K562 (cell line): Measurements from ENCODE around the gene ELF2. TPM values are rescaled to one million over a fixed set of nuclear protein-coding genes. Genes with fewer than 3 reads are reported as not detected.

Experiments
- ARID3B ChIP-seq: fragments of 250-450 bp; sonication (Bioruptor Pico); IDR thresholded peaks from 2 replicates; pipeline ENCODE4 v1.4.0; 2020; ENCODE audit warnings: borderline replicate concordance
- HNRNPUL1 ChIP-seq: fragments of 200-400 bp; formaldehyde crosslinking; IDR thresholded peaks from 2 replicates; pipeline ENCODE4 v1.6.1; 2017; ENCODE audit warnings: low read length
- KLF13 ChIP-seq: fragments of 450-650 bp; IDR thresholded peaks from 2 replicates; pipeline ENCODE4 v1.6.1; 2016; ENCODE audit warnings: missing genetic modification characterization, low read depth, mild to moderate bottlenecking, missing compliant biosample characterization, moderate library complexity, borderline replicate concordance
- MGA ChIP-seq: fragments of 450-650 bp; IDR thresholded peaks from 2 replicates; pipeline ENCODE4 v1.6.1; 2016; ENCODE audit warnings: mild to moderate bottlenecking, moderate library complexity
- PCBP1 ChIP-seq: fragments of 200-400 bp; formaldehyde crosslinking; IDR thresholded peaks from 2 replicates; pipeline ENCODE4 v1.6.1; 2018; ENCODE audit warnings: mild to moderate bottlenecking, low read depth, low read length; ENCODE audit not compliant: poor library complexity, severe bottlenecking
- PHB2 ChIP-seq: fragments of 450-650 bp; IDR thresholded peaks from 2 replicates; pipeline ENCODE4 v1.6.1; 2017; ENCODE audit warnings: low read depth
- PHTF2 ChIP-seq: fragments of 250-450 bp; sonication (Bioruptor Pico); IDR thresholded peaks from 2 replicates; pipeline ENCODE4 v1.5.0; 2021; ENCODE audit warnings: mild to moderate bottlenecking
- POLR2H ChIP-seq: IDR thresholded peaks from 2 replicates; pipeline ENCODE4 v1.6.1; 2016; ENCODE audit warnings: missing genetic modification characterization, low read depth, mild to moderate bottlenecking, control low read depth, missing compliant biosample characterization, moderate library complexity
- PRPF4 ChIP-seq: fragments of 200-400 bp; formaldehyde crosslinking; IDR thresholded peaks from one replicate; pipeline ENCODE4 v1.6.1; 2017; ENCODE audit warnings: low read length, low read depth, mild to moderate bottlenecking; ENCODE audit not compliant: insufficient read depth, poor library complexity, severe bottlenecking
- ZNF217 ChIP-seq: sonication (generic); formaldehyde crosslinking; IDR thresholded peaks from 2 replicates; pipeline ENCODE4 v1.8.0; 2022; ENCODE audit warnings: mild to moderate bottlenecking, missing genetic modification reagents
- ZNF398 ChIP-seq: fragments of 250-450 bp; sonication (Bioruptor Pico); IDR thresholded peaks from 2 replicates; pipeline ENCODE4 v1.8.0; 2021; ENCODE audit warnings: moderate library complexity, mild to moderate bottlenecking, inconsistent platforms
- polyA plus RNA-seq, 8 experiments: library from polyadenylated mRNA; depleted of rRNA in 4 of 8; stranded (reverse) in 5 of 8; unstranded in 3 of 8; fragments of >200 nt; fragmentation: Nextera tagmentation in 2 of 8; fragmentation: Illumina TruSeq in 1 of 8; extraction: Ambion mirVana in 2 of 8; extraction: Trizol in 1 of 8; gene quantifications; 2 replicates each; pipeline versions ENCODE4 v1.2.1 to v1.2.3, GENCODE V29; 2011 to 2014; ENCODE audit warnings: inconsistent platforms in 1 of 8, missing spikeins in 1 of 8
- total RNA-seq, 7 experiments: library from RNA; depleted of rRNA in 6 of 7; stranded (reverse); fragments of >200 nt in 6 of 7; fragmentation: Illumina TruSeq in 2 of 7; extraction: Trizol in 2 of 7; gene quantifications; 2 replicates each; pipeline versions ENCODE4 v1.2.1 to v1.2.3, GENCODE V29; 2011 to 2021; ENCODE audit warnings: low replicate concordance in 1 of 7

The ELF2 gene
- total and polyA plus RNA-seq, 9 of the 15 experiments (the other 6 are each of a cell fraction or from before 2014, with no cell fraction given), result 9.4 to 58.7 (median 41.6) TPM

- peak; percentile 41; the same call in 1 of the 2 replicates for TF ChIP-seq POLR2H (tag)
- TF ChIP-seq PHB2, result no peak; the same call in 1 of the 2 replicates
- TF ChIP-seq MGA, result no peak
- no peak for TF ChIP-seq HNRNPUL1
- 0 out of 2 replicates have a peak, but pooled peaks have one; percentile 26 for TF ChIP-seq KLF13
- TF ChIP-seq PRPF4, result no peak
- no peak for TF ChIP-seq ARID3B
- TF ChIP-seq ZNF217 (CRISPR knock-in tag), result no peak
- TF ChIP-seq PHTF2 (CRISPR knock-in tag), result no peak
- no peak for TF ChIP-seq ZNF398 (CRISPR knock-in tag)
- peak; percentile 81 for TF ChIP-seq PCBP1
Observed at GRCh38 chr4:139176302-139177048, 543 bp downstream of the ELF2 start (continued).
